Measurements from ENCODE around the gene SUDS3.
"Not testable (repeated sequence)": the region's sequence is repeated elsewhere in the genome, so short reads cannot be mapped to it uniquely, and the experiment has no call there.

The SUDS3 gene

GRCh38 chr12:118376089-118377020 lies at the start of gene SUDS3:
SUDS3 (plus strand) TSS chr12:118376555; CDS start chr12:118376692, 137 bp downstream.
- DNase-seq (ENCODE audit: low read depth), result peak; percentile 91

DNA sequence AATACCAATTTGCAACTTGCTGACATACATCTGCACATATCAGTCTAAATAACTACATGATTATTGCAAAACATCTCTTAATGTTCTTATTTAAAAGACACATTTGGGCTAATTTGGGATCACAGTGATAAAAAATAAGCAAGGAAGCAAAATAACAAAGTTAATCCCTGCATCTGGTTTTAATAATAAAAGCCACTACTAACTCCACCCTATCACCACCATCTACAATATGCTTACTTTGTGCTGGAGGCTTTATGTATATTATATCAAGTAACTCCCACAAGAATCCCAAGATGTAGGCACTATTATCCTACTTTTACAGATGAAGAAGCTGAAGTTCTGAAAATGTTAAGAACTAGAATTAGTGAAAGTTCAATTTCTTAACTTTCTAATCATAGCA lies 49.4 kb upstream of the SUDS3 start:
- no peak for DNase-seq (ENCODE audit: low read depth)

DNA sequence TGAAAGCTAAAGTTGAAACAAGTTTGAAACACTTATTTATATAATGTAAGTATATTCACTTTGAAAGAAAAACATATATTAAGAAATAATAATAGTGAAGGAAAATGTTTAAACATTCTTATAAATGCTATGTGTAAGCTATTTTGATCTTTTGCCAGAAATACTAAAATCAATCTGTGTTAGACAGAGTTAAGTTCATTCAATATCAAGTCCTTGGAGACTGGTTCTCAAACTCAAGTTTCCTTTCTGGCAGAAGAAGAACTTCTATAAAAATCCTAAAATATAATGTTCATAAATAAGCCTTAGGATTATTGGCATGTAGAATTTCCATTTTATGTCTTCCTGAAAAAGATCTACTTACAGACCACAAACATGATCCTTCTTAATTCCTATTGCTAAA lies 49.0 kb upstream of the SUDS3 start:
- DNase-seq (ENCODE audit: low read depth), result no peak

DNA sequence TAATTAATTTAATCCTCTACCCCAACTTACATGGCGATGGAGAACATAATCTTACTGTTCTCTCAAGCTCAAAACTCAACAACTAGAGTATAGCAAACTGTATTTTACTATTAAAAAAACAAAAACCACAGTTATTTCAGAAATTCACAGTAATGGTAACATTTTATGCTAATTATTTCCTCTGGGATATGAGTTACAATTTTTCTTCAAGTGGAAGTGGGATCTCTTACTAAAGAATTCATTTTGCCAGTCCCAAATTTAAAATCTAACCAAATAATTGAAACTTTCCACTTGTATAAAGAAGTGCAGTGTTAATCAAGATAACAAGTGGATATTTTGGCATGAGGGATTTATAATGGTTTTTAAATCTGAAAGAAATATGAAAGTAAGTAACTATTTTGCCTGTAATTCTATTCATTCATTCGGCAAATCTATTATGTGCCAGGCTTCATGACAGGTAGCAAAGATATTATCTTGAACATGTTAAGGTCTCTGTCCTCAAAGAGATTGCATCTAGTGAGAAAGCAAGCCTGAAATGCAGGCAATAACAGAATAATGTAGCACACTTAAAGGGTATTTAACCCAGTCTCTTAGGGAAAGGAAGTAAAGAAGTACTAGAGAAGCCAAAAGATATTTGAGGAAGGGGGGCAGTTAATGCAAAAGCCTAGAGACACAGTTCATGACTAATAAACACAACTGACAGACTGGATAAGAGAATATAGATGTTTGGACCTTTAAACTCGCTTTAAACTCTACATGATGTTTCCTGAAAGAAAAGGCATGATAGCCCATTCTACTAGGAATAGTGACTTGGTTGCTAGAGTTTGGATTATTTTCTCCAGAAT lies 47.6 kb upstream of the SUDS3 start:
- no peak for DNase-seq (ENCODE audit: low read depth)

- DNase-seq (ENCODE audit: low read depth), result no peak
Measured at GRCh38 chr12:118330421-118331018, 45.8 kb upstream of the SUDS3 start.

DNA sequence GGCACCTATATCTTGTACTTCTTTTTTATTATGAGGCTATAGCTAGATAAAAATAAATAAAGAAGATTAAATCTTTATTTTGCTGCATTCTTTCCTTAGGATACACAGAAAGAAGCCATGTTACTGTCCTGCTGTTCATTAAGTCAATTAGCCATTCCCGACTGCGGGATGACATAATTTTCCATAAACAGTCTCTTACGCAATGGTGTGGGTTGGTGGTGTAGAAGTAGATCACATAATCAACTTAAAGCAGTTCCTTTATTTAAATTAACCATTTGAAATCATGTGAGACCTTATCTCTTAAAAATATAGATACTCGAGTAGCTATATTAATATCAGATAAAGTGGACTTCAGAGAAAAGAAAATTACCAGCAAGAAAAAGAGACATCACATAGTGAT lies 43.8 kb upstream of the SUDS3 start:
- no peak for DNase-seq (ENCODE audit: low read depth)

- no peak for DNase-seq (ENCODE audit: low read depth)
Measured at GRCh38 chr12:118334241-118334640, 42.1 kb upstream of the SUDS3 start.

DNA sequence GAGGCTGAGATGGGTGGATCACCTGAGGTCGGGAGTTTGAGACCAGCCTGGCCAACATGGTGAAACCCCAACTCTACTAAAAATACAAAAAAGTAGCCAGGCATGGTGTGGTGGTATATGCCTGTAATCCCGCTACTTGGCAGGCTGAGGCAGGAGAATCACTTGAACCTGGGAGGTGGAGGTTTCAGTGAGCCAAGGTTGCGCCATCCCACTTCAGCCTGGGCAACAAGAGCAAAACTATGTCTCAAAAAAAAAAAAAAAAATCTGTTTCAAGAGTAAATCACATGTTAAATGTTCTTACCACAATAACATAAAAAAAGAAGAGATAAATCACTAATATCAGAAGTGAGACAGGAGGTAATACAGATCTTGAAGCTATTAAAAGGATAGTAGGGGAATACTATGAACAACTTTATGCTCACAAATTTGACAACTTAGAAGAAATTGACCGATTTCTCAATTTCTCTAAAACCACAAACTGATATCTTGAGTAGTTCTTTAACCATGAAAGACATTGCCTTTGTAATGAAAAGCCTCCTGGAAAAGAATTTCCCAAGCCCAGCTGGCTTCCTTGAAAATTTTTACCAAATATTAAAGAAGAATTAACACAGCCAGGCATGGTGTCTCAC lies 41.3 kb upstream of the SUDS3 start:
- DNase-seq (ENCODE audit: low read depth), result no peak

DNA sequence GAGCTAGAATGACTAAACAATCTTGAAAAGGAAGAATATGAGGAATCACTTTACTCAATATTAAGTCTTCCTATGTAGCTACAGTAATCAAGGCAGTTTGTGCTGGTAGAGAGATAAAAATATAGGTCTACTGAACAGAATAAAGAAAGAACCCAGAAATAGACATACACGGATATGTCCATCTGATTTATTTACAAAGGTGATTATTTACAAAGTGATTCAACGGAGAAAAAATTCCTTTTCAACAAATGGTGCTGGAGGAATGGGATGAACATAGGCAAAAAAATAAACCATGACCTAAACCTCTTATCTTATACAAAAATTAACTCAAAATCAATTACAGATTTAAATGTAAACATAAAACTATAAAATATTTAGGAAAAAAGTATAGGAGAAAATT lies 40.2 kb upstream of the SUDS3 start:
- DNase-seq (ENCODE audit: low read depth), result no peak

DNA sequence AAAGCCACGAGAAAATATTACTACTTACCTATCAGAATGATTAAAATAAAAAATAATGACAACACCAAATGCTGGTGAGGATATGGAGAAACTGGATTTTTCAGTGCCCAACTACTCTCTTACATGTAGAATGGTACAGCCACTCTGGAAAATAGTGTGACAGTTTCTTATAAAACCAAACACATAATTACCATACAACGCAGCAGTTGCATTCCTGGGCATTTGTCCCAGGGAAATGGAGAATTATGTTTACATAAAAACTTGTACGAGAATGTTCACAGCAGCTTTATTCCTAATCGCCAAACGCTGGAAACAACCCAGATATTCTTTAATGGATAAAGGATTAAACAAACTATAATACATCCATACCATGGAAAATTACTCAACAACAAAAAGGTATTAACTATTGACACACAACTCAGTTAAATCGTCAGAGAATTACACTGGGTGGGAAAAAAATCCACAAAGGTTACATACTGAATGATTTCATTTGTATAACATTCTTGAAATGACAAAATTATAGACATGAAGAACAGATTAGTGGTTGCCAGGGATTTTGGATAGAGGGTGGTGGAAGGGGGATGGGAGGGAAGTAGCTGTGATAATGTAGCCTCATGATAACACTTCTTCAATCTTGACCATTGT lies 39.0 kb upstream of the SUDS3 start:
- DNase-seq (ENCODE audit: low read depth), result no peak

- DNase-seq (ENCODE audit: low read depth), result no peak
Measured at GRCh38 chr12:118342090-118342489, 34.3 kb upstream of the SUDS3 start.

- DNase-seq (ENCODE audit: low read depth), result no peak
Measured at GRCh38 chr12:118344829-118345228, 31.5 kb upstream of the SUDS3 start.

- no peak for DNase-seq (ENCODE audit: low read depth)
Measured at GRCh38 chr12:118345355-118345754, 31.0 kb upstream of the SUDS3 start.

DNA sequence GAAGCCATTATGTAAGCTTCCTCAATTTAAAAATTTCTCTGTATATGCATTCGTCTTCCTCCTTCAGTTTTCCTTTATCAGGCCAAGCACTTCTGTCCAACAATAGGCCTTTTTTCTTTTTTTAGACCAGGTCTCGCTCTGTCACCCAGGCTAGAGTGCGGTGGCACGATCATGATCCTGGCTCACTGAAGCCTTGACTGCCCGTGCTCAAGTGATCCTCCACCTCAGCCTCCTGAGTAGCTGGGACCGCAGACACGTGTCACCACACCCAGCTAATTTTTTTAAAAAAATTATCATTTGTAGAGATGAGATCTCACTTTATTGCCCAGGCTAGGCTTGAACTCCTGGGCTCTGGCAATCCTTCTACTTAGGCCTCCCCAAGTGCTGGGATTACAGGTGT lies 29.5 kb upstream of the SUDS3 start:
- DNase-seq (ENCODE audit: low read depth), result no peak

DNA sequence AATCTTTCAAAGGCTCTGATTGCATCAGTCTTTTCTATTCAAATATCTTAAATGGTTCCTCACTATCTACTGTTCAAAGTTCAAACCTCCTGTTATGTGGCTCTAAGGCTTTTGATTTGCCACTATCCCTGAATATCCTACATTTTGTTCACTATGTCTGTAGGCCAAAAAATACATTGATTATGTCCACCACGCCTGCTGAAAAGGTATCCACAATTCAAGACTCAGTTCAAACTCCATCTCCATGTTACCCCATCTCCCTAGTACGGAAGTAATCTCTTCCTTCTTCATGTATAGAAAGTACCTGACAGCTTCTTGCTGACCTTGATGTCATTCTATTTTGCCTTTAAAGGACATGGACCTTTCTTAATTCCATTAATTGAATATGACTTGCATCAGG lies 28.4 kb upstream of the SUDS3 start:
- DNase-seq (ENCODE audit: low read depth), result no peak

GRCh38 chr12:118350908-118351559 lies 25.3 kb upstream of the SUDS3 start:
- DNase-seq (ENCODE audit: low read depth), result no peak

GRCh38 chr12:118353721-118354120 lies 22.6 kb upstream of the SUDS3 start:
- no peak for DNase-seq (ENCODE audit: low read depth)

DNA sequence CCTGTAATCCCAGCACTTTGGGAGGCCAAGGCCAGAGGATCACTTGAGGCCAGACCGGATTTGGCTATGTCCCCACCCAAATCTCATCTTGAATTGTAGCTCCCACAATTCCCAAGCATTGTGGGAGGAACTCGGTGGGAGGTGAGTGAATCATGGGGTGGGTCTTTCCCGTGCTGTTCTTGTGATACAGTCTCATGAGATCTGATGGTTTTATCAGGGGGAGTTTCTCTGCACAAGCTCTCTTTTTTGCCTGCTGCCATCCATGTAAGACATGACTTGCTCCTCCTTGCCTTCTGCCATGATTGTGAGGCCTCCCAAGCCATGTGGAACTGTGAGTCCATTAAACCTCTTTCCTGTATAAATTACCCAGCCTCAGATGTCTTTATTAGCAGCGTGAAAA lies 21.9 kb upstream of the SUDS3 start:
- DNase-seq (ENCODE audit: low read depth), result not testable (repeated sequence)

- DNase-seq (ENCODE audit: low read depth), result no peak
Measured at GRCh38 chr12:118354903-118355302, 21.5 kb upstream of the SUDS3 start.

GRCh38 chr12:118355843-118356242 lies 20.5 kb upstream of the SUDS3 start:
- no peak for DNase-seq (ENCODE audit: low read depth)

- no peak for DNase-seq (ENCODE audit: low read depth)
Measured at GRCh38 chr12:118356809-118357256, 19.5 kb upstream of the SUDS3 start.

Data from stimulated activated CD8-positive, alpha-beta memory T cell treated with anti-CD3 and anti-CD28 coated beads, Interleukin-15, amount 100 ng/mL, for 24 hours (primary cell).